Measurements from ENCODE around the gene TMEM131. TPM values are rescaled to one million over a fixed set of nuclear protein-coding genes. Genes with fewer than 3 reads are reported as not detected.

The TMEM131 gene
- total RNA-seq, 1 donor from 2014 or later: 52.9 TPM

DNA sequence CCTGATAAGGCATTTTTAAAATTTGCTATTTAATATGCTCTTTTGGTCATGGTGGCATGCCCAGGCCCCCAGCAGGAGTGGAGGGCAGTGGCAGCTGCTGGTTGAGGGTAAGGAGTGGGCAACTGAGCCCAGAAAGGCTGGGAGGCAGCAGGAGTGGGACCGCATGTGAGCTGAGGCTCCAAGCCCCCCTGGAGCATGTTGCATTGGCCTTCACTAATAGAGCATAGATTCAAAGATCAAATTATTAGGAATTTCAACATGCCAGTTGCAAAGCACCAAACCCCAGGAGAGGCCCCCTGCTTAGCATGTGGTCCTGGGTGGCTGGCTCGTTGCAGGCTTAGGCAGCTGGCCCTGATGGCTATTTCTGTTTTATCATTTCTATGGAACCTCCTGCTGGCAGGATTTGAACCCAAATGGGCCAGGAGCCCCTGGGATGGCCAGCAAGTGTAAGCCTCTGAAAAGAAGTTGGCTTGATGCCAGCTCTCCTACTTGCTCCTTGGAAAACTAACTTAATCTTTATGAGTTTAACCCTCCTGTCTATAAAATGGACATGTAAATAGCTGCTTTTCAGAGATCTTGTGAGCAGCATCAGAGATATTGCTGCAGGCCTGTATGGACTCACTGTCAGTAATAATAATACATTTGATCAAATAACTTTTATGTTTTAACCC, 42.1 kb upstream of the TMEM131 start:
- Mint-ChIP-seq H3K27me3 (ENCODE audit: low read depth) (no peaks in the 10 kb centered on the region), H3K36me3 (no peaks in the 10 kb centered on the region), H3K4me1 (peaks cover 2% of the 10 kb centered on the region), H3K27ac (no peak overlapping the region), H3K9me3 (peaks cover 4% of the 10 kb centered on the region), H3K4me3 (no peak overlapping the region)
- no peak for DNase-seq (ENCODE audit: low spot score in 2 of 2, unreplicated experiment in 2 of 2)
- TF ChIP-seq CTCF (IDR thresholded peaks at IDR 0.05; ENCODE audit: unreplicated experiment): no peak

GRCh38 chr2:98037206-98037605, 41.5 kb upstream of the TMEM131 start:
- Mint-ChIP-seq H3K27me3 (ENCODE audit: low read depth) (no peaks in the 10 kb centered on the region), H3K27ac (no peak overlapping the region), H3K9me3 (no peaks in the 10 kb centered on the region), H3K4me1 (peaks cover 2% of the 10 kb centered on the region), H3K36me3 (no peaks in the 10 kb centered on the region), H3K4me3 (no peak overlapping the region)
- no peak for TF ChIP-seq CTCF (IDR thresholded peaks at IDR 0.05; ENCODE audit: unreplicated experiment)
- DNase-seq (ENCODE audit: low spot score in 2 of 2, unreplicated experiment in 2 of 2): no peak

DNA sequence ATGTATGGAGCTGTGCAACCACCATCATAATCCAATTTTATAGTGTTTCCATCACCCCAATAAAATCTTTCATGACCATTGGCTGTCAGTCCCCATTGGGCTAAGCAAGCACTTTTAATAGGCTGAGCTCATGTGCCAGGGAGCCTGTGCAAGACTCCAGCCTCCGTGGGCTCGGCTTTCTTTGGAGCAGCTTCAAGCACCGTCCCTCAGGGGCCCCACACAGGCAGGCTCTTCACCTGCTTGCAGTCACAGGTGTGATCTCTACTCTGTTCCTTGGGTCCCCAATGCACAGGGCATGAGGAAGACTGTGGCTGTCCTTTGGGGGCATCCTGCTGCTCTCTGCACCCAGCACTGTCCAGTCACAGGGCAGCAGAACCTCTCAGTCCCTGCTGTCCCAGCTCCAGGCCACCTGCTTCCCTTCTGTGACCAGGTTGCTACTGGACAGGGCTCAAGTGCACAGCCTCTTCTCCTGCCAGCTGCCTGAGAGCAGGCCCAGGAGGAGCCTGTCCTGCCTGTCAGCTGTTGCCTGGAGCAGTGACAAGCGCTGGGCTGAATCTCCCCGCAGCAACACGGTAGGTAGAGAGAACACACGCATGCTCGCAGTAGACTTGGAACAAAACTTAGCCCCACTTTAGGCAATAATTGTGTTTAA, 40.7 kb upstream of the TMEM131 start:
- Mint-ChIP-seq H3K4me3 (no peak overlapping the region), H3K36me3 (no peaks in the 10 kb centered on the region), H3K4me1 (peaks cover 2% of the 10 kb centered on the region), H3K9me3 (no peaks in the 10 kb centered on the region), H3K27me3 (ENCODE audit: low read depth) (no peaks in the 10 kb centered on the region), H3K27ac (no peak overlapping the region)
- DNase-seq (ENCODE audit: low spot score in 2 of 2, unreplicated experiment in 2 of 2): no peak
- TF ChIP-seq CTCF (IDR thresholded peaks at IDR 0.05; ENCODE audit: unreplicated experiment): no peak

GRCh38 chr2:98034745-98035144, 39.0 kb upstream of the TMEM131 start:
- Mint-ChIP-seq H3K9me3 (no peaks in the 10 kb centered on the region), H3K4me3 (no peak overlapping the region), H3K36me3 (no peaks in the 10 kb centered on the region), H3K4me1 (peaks cover 2% of the 10 kb centered on the region), H3K27me3 (ENCODE audit: low read depth) (no peaks in the 10 kb centered on the region), H3K27ac (no peak overlapping the region)
- TF ChIP-seq CTCF (IDR thresholded peaks at IDR 0.05; ENCODE audit: unreplicated experiment): no peak
- DNase-seq (ENCODE audit: low spot score in 2 of 2, unreplicated experiment in 2 of 2): no peak

GRCh38 chr2:98032086-98032485, 36.3 kb upstream of the TMEM131 start:
- H3K9me3 Mint-ChIP-seq: no peaks in the 10 kb centered on the region
- no peak for DNase-seq (ENCODE audit: low spot score in 2 of 2, unreplicated experiment in 2 of 2)
- no peak overlapping the region for H3K4me3 Mint-ChIP-seq
- H3K4me1 Mint-ChIP-seq: no peaks in the 10 kb centered on the region
- TF ChIP-seq CTCF (IDR thresholded peaks at IDR 0.05; ENCODE audit: unreplicated experiment): no peak
- H3K27me3 Mint-ChIP-seq (ENCODE audit: low read depth): peaks cover 2% of the 10 kb centered on the region
- H3K36me3 Mint-ChIP-seq: no peaks in the 10 kb centered on the region
- H3K27ac Mint-ChIP-seq: no peak overlapping the region

Data from mesothelial cell of epicardium (in vitro differentiated cells).